SK-N-SH treated with all-trans-retinoic acid at 6 μM for 48 hours (cell line): ENCODE results near the gene TADA2A.
"Not testable (repeated sequence)": the region's sequence is repeated elsewhere in the genome, so short reads cannot be mapped to it uniquely, and the experiment has no call there.

Experiments
- ATAC-seq: fragments of 200-7000 bp; cut with Tn5 transposase; 3 replicates; pipeline ENCODE4 v1.9.1; 2020; ENCODE audit warnings: mild to moderate bottlenecking, moderate library complexity
- ARNTL ChIP-seq: fragments of 450-650 bp; formaldehyde crosslinking; IDR thresholded peaks from 2 replicates; pipeline ENCODE4 v1.5.0; 2020; ENCODE audit warnings: low read depth, mild to moderate bottlenecking, moderate library complexity, borderline replicate concordance
- BACH2 ChIP-seq: fragments of 250-450 bp; sonication (Bioruptor Pico); IDR thresholded peaks from 2 replicates; pipeline ENCODE4 v1.9.0; 2021; ENCODE audit warnings: mild to moderate bottlenecking, borderline replicate concordance
- CSDC2 ChIP-seq: fragments of 250-450 bp; sonication (Bioruptor Pico); IDR thresholded peaks from 2 replicates; pipeline ENCODE4 v1.5.0; 2020; ENCODE audit warnings: mild to moderate bottlenecking, moderate library complexity
- ESRRG ChIP-seq: fragments of 250-450 bp; sonication (Bioruptor Pico); IDR thresholded peaks from 2 replicates; pipeline ENCODE4 v1.6.1; 2021; ENCODE audit warnings: mild to moderate bottlenecking
- GLIS3 ChIP-seq: fragments of 250-450 bp; sonication (Bioruptor Pico); IDR thresholded peaks from 2 replicates; pipeline ENCODE4 v1.5.0; 2020; ENCODE audit warnings: mild to moderate bottlenecking, moderate library complexity
- ISL1 ChIP-seq: fragments of 250-450 bp; sonication (Bioruptor Pico); IDR thresholded peaks from 2 replicates; pipeline ENCODE4 v2.1.2; 2022; ENCODE audit warnings: mild to moderate bottlenecking, moderate library complexity
- OSR1 ChIP-seq: fragments of 250-450 bp; sonication (Bioruptor Pico); IDR thresholded peaks from 2 replicates; pipeline ENCODE4 v1.8.0; 2022; ENCODE audit warnings: moderate library complexity, mild to moderate bottlenecking, inconsistent platforms
- RARB ChIP-seq: fragments of 250-450 bp; sonication (Bioruptor Pico); IDR thresholded peaks from 2 replicates; pipeline ENCODE4 v1.8.0; 2021; ENCODE audit warnings: mild to moderate bottlenecking, moderate library complexity
- TCF4 ChIP-seq: fragments of 250-450 bp; sonication (Bioruptor Pico); IDR thresholded peaks from 2 replicates; pipeline ENCODE4 v1.8.0; 2021; ENCODE audit warnings: mild to moderate bottlenecking, moderate library complexity, borderline replicate concordance
- TOX ChIP-seq: fragments of 250-450 bp; sonication (Bioruptor Pico); IDR thresholded peaks from 2 replicates; pipeline ENCODE4 v1.8.0; 2021; ENCODE audit warnings: mild to moderate bottlenecking, moderate library complexity, borderline replicate concordance
- ZC3H10 ChIP-seq: fragments of 250-450 bp; sonication (Bioruptor Pico); IDR thresholded peaks from 2 replicates; pipeline ENCODE4 v1.5.1; 2021; ENCODE audit warnings: mild to moderate bottlenecking, moderate library complexity
- ZFP3 ChIP-seq: fragments of 250-450 bp; sonication (Bioruptor Pico); IDR thresholded peaks from 2 replicates; pipeline ENCODE4 v1.5.0; 2020; ENCODE audit warnings: mild to moderate bottlenecking, moderate library complexity
- ZFP30 ChIP-seq: fragments of 450-650 bp; formaldehyde crosslinking; IDR thresholded peaks from 2 replicates; pipeline ENCODE4 v1.5.0; 2022; ENCODE audit warnings: mild to moderate bottlenecking, moderate library complexity
- ZNF565 ChIP-seq: fragments of 450-650 bp; formaldehyde crosslinking; conservative IDR thresholded peaks from 2 replicates; pipeline ENCODE4 v1.5.0; 2020; ENCODE audit warnings: low read depth, mild to moderate bottlenecking, moderate library complexity
- ZNF8 ChIP-seq: fragments of 450-650 bp; formaldehyde crosslinking; IDR thresholded peaks from 2 replicates; pipeline ENCODE4 v1.5.0; 2020; ENCODE audit warnings: mild to moderate bottlenecking, moderate library complexity
- TF ChIP-seq, protein P1 (sequence below): fragments of 250-450 bp; sonication (Bioruptor Pico); IDR thresholded peaks from 2 replicates; pipeline ENCODE4 v1.8.0; 2021; ENCODE audit warnings: low read depth, mild to moderate bottlenecking, moderate library complexity, borderline replicate concordance
- TF ChIP-seq, protein P2 (sequence below): fragments of 250-450 bp; sonication (Bioruptor Pico); IDR thresholded peaks from 2 replicates; pipeline ENCODE4 v1.5.0; 2020; ENCODE audit warnings: mild to moderate bottlenecking, moderate library complexity
- TF ChIP-seq, protein P3 (sequence below): fragments of 250-450 bp; sonication (Bioruptor Pico); IDR thresholded peaks from 2 replicates; pipeline ENCODE4 v1.5.1; 2020; ENCODE audit warnings: low read depth, mild to moderate bottlenecking, moderate library complexity
- TF ChIP-seq, protein P4 (sequence below): fragments of 250-450 bp; sonication (Bioruptor Pico); IDR thresholded peaks from 2 replicates; pipeline ENCODE4 v1.5.1; 2021; ENCODE audit warnings: mild to moderate bottlenecking, moderate library complexity

The TADA2A gene

DNA sequence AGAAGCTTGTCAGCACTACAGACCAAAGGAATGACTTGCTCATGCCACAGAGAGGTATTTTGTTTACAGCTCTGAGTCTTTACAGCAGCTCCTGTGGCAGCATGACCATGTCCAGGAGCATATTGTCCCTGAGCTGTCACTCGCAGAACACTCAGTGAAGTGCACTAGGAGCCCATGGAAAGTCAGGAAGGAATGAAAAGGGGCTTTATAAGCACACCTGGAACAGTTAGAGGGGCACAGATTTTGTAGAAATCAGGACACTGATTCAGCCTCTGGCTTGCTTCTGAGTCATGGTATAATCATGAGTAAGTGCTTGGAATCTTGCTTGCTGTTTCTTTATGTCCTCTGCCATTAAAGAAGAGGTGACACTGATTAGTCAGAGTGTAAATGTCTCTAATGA is 41.0 kb downstream of the TADA2A start:
- ATAC-seq, result peak; percentile 69
- no peak for TF ChIP-seq TOX (CRISPR knock-in tag)
- no peak for TF ChIP-seq ZFP3 (CRISPR knock-in tag)
- no peak for TF ChIP-seq OSR1 (CRISPR knock-in tag)
- TF ChIP-seq GLIS3 (CRISPR knock-in tag), result no peak
- TF ChIP-seq TCF4, result no peak
- no peak for TF ChIP-seq CSDC2 (CRISPR knock-in tag)
- TF ChIP-seq RARB (CRISPR knock-in tag), result no peak
- TF ChIP-seq ZNF8 (CRISPR knock-in tag), result no peak
- TF ChIP-seq, protein P1, sequence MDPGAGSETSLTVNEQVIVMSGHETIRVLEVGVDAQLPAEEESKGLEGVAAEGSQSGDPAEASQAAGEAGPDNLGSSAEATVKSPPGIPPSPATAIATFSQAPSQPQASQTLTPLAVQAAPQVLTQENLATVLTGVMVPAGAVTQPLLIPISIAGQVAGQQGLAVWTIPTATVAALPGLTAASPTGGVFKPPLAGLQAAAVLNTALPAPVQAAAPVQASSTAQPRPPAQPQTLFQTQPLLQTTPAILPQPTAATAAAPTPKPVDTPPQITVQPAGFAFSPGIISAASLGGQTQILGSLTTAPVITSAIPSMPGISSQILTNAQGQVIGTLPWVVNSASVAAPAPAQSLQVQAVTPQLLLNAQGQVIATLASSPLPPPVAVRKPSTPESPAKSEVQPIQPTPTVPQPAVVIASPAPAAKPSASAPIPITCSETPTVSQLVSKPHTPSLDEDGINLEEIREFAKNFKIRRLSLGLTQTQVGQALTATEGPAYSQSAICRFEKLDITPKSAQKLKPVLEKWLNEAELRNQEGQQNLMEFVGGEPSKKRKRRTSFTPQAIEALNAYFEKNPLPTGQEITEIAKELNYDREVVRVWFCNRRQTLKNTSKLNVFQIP, result no peak
- TF ChIP-seq, protein P2, sequence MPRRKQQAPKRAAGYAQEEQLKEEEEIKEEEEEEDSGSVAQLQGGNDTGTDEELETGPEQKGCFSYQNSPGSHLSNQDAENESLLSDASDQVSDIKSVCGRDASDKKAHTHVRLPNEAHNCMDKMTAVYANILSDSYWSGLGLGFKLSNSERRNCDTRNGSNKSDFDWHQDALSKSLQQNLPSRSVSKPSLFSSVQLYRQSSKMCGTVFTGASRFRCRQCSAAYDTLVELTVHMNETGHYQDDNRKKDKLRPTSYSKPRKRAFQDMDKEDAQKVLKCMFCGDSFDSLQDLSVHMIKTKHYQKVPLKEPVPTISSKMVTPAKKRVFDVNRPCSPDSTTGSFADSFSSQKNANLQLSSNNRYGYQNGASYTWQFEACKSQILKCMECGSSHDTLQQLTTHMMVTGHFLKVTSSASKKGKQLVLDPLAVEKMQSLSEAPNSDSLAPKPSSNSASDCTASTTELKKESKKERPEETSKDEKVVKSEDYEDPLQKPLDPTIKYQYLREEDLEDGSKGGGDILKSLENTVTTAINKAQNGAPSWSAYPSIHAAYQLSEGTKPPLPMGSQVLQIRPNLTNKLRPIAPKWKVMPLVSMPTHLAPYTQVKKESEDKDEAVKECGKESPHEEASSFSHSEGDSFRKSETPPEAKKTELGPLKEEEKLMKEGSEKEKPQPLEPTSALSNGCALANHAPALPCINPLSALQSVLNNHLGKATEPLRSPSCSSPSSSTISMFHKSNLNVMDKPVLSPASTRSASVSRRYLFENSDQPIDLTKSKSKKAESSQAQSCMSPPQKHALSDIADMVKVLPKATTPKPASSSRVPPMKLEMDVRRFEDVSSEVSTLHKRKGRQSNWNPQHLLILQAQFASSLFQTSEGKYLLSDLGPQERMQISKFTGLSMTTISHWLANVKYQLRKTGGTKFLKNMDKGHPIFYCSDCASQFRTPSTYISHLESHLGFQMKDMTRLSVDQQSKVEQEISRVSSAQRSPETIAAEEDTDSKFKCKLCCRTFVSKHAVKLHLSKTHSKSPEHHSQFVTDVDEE (CRISPR knock-in tag), result no peak
- TF ChIP-seq, protein P3, sequence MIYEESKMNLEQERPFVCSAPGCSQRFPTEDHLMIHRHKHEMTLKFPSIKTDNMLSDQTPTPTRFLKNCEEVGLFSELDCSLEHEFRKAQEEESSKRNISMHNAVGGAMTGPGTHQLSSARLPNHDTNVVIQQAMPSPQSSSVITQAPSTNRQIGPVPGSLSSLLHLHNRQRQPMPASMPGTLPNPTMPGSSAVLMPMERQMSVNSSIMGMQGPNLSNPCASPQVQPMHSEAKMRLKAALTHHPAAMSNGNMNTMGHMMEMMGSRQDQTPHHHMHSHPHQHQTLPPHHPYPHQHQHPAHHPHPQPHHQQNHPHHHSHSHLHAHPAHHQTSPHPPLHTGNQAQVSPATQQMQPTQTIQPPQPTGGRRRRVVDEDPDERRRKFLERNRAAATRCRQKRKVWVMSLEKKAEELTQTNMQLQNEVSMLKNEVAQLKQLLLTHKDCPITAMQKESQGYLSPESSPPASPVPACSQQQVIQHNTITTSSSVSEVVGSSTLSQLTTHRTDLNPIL (CRISPR knock-in tag), result no peak
- TF ChIP-seq BACH2 (CRISPR knock-in tag), result no peak
- TF ChIP-seq ZC3H10 (CRISPR knock-in tag), result no peak
- TF ChIP-seq ARNTL (CRISPR knock-in tag), result no peak
- TF ChIP-seq ZNF565 (CRISPR knock-in tag), result no peak
- TF ChIP-seq ISL1, result no peak
- TF ChIP-seq, all 23 proteins: peak for 0

DNA sequence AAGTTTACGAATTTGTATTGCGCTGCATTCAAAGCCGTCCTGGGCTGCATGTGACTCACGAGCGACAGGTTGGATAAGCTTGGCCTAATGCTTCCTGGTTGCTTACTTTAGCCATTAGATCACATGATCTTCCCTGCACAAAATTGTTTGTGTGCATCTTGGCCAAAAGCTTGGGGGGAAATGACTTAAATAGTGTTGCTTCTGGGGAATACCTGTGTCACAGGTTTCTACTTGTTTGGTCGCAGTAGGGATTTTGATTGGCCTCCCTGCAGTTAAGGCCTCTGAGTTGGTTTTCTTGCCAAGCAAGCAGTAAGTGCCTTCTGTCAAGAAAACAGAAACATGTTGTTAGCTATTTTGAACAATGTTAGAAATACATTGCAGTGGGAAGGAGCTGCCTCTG is 43.4 kb downstream of the TADA2A start:
- ATAC-seq, result no peak
- TF ChIP-seq BACH2 (CRISPR knock-in tag), result no peak
- TF ChIP-seq TOX (CRISPR knock-in tag), result no peak
- no peak for TF ChIP-seq ZNF8 (CRISPR knock-in tag)
- TF ChIP-seq ZFP30 (CRISPR knock-in tag), result no peak
- TF ChIP-seq GLIS3 (CRISPR knock-in tag), result no peak
- TF ChIP-seq, protein P1, result no peak
- TF ChIP-seq, protein P3 (CRISPR knock-in tag), result no peak
- no peak for TF ChIP-seq ZNF565 (CRISPR knock-in tag)
- TF ChIP-seq CSDC2 (CRISPR knock-in tag), result no peak
- no peak for TF ChIP-seq ESRRG

DNA sequence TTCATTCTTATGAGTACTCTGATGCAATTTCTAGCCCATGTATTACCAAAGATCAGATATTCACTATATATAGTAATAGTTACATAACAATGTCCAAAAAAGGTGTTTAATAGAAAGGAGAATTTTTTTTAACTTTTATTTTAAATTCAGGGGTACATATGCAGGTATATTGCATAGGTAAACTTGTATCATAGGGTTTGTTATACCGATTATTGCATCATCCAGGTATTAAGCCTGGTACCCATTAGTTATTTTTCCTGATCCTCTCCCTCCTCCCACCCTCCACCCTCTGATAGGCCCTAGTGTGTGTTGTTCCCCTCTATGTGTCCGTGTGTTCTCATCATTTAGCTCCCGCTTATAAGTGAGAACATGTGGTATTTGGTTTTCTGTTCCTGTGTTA is 51.1 kb downstream of the TADA2A start:
- not testable (repeated sequence) for ATAC-seq

DNA sequence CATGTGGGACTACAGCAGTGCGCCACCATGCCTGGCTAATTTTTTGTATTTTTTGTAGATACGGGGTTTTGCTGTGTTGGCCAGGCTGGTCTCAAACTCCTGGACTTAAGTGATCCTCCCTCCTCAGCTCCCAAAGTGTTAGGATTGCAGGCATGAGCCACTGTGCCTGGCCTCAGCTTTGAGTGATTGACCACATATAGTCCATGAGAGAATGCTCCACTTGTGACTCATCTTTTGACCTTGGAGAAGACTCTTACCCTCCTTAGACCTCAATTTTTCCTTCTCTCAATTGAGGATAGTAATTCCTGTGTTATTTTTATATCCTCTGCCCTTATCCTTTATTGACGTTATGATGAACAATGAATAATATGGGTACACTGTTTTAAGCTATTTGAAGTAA is 52.1 kb downstream of the TADA2A start:
- TF ChIP-seq, protein P4, sequence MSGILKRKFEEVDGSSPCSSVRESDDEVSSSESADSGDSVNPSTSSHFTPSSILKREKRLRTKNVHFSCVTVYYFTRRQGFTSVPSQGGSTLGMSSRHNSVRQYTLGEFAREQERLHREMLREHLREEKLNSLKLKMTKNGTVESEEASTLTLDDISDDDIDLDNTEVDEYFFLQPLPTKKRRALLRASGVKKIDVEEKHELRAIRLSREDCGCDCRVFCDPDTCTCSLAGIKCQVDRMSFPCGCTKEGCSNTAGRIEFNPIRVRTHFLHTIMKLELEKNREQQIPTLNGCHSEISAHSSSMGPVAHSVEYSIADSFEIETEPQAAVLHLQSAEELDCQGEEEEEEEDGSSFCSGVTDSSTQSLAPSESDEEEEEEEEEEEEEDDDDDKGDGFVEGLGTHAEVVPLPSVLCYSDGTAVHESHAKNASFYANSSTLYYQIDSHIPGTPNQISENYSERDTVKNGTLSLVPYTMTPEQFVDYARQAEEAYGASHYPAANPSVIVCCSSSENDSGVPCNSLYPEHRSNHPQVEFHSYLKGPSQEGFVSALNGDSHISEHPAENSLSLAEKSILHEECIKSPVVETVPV, result no peak
- TF ChIP-seq TOX (CRISPR knock-in tag), result no peak
- ATAC-seq, result peak; percentile 93
